ENCODE data around the gene IL1B. TPM values are rescaled to one million over a fixed set of nuclear protein-coding genes. Genes with fewer than 3 reads are reported as not detected.
A peak's percentile ranks its signal among the peaks of the same experiment; 100 is the strongest.

The IL1B gene
- total and polyA plus RNA-seq, 2 experiments from 2014 or later: 0.86 to 2.2 TPM

DNA sequence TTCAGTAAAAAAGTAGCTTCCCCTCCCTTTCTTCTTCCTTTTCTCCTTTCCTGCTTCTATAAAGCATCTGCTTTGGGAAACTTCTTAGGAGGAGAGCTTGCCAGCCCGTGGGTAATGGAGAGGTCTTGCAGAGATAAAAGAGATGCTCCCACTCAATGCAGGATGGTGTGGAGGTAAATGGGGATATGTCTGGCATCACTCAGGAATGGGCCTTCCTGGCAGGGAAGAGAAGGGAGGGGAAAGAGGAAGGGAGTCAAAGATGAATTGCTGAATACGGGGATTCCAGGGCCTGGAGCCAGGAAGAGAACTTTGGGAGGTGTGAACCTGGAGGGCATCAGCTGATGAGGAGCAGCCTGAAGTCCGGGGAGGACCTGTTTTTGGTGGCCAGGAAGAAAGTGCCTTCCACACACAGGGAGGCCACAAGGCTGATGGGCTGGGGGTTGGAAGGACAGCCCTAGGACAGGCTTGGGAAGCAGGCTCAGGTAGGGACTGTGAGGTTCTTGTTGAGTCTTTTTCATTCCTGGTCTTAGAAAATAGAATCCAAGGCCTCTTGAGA, 25.2 kb downstream of the IL1B start:
- Histone ChIP-seq H3K79me2 (ENCODE audit: insufficient read depth) (no peaks in the 10 kb centered on the region), H3F3A (ENCODE audit: insufficient read depth) (peaks cover 11% of the 10 kb centered on the region), H2AFZ (peak overlapping the region; percentile 83), H3K4me2 (ENCODE audit: unreplicated experiment) (peak overlapping the region; percentile 30), H3K27ac (peak overlapping the region; percentile 44), H3K36me3 (ENCODE audit: low read depth) (no peaks in the 10 kb centered on the region), H3K27me3 (replicated peaks; ENCODE audit: insufficient read depth) (no peaks in the 10 kb centered on the region), H4K20me1 (ENCODE audit: insufficient read depth) (no peaks in the 10 kb centered on the region), H3K4me1 (ENCODE audit: insufficient read depth) (peaks cover 19% of the 10 kb centered on the region), H3K9me3 (ENCODE audit: low read depth) (no peaks in the 10 kb centered on the region), H3K9ac (no peak overlapping the region), H3K9me2 (ENCODE audit: insufficient read depth) (no peaks in the 10 kb centered on the region), H3K4me3 (no peak overlapping the region)
- in situ Hi-C loops (cut with MboI): no loop called here
- 50 to 51% methylated on average over 3 of the region's 3 CpGs for WGBS, 2 experiments (ENCODE audit: low coverage in 1 of 2, low lambda C conversion rate in 2 of 2, missing lambda C conversion rate in 2 of 2)
- TF ChIP-seq EZH2phosphoT487 (IDR thresholded peaks at IDR 0.05; ENCODE audit: insufficient read depth, low read depth) (no peak), EZH2 (IDR thresholded peaks at IDR 0.05; ENCODE audit: insufficient read depth, poor library complexity, severe bottlenecking) (no peak)
- DNase-seq: no peak

DNA sequence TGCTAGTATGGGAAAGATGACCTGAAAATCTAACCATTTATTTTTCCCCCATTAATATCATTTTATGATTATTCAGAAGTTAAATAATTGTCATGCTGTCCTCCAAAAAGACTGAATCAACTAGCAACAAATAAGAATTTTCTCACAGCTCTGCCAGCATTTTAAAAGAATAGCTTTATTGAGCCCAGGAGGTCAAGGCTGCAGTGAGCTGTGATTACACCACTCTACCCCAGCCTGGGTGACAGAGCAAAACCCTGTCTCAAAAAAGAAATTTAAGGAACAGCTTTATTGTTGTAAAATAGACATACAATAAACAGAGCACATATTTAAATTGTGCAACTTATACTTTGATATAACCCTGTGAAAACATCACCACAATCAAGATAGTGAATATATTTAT, 27.5 kb downstream of the IL1B start:
- Histone ChIP-seq H3K27me3 (replicated peaks; ENCODE audit: insufficient read depth) (no peaks in the 10 kb centered on the region), H3K9ac (no peak overlapping the region)

DNA sequence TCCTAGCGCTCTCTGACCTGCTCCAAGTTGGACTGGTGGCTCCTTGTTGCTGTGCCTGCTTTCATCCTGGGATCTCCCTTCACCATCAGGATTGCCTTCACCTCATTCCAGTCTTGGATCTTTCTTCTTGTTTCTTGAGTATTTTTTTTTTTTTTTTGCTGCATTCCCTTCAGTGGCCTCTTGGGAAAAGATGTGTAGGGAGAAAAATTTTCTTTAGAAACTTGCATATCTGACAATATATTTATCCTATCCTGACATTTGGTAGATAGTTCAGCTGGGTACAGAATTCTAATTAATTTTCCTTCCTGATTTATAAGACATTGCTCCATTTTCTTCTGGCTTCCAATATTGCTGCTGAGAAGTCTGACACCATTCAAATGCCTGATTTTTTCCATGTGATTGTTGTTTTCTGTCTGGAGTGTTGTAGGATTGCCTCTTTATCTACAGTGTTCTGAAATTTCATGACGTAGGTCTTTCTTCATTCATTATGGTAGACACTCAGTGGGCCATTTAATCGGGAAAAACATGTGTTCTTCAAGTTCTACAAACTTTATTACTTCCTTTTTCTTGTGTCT, 29.3 kb downstream of the IL1B start:
- Histone ChIP-seq H2AFZ (no peak overlapping the region), H3K4me1 (ENCODE audit: insufficient read depth) (peaks cover 8% of the 10 kb centered on the region), H4K20me1 (ENCODE audit: insufficient read depth) (no peaks in the 10 kb centered on the region), H3K9me3 (ENCODE audit: low read depth) (no peaks in the 10 kb centered on the region), H3K79me2 (ENCODE audit: insufficient read depth) (no peaks in the 10 kb centered on the region), H3K9ac (no peak overlapping the region), H3K27ac (no peak overlapping the region), H3K36me3 (ENCODE audit: low read depth) (no peaks in the 10 kb centered on the region), H3F3A (ENCODE audit: insufficient read depth) (peaks cover 11% of the 10 kb centered on the region), H3K4me3 (no peak overlapping the region), H3K4me2 (ENCODE audit: unreplicated experiment) (no peak overlapping the region), H3K9me2 (ENCODE audit: insufficient read depth) (no peaks in the 10 kb centered on the region), H3K27me3 (replicated peaks; ENCODE audit: insufficient read depth) (no peaks in the 10 kb centered on the region)
- 57 to 68% methylated on average over 3 of the region's 3 CpGs for WGBS, 2 experiments (ENCODE audit: low coverage in 1 of 2, low lambda C conversion rate in 2 of 2, missing lambda C conversion rate in 2 of 2)
- TF ChIP-seq EZH2 (IDR thresholded peaks at IDR 0.05; ENCODE audit: insufficient read depth, poor library complexity, severe bottlenecking) (no peak), EZH2phosphoT487 (IDR thresholded peaks at IDR 0.05; ENCODE audit: insufficient read depth, low read depth) (no peak)
- DNase-seq: no peak
- in situ Hi-C loops (cut with MboI): no loop called here

More for the DNA sequence above, 27.5 kb downstream of the IL1B start:
- no peaks in the 10 kb centered on the region for H4K20me1 ChIP-seq (ENCODE audit: insufficient read depth)
- H3K4me2 ChIP-seq (ENCODE audit: unreplicated experiment): no peak overlapping the region
- no peaks in the 10 kb centered on the region for H3K79me2 ChIP-seq (ENCODE audit: insufficient read depth)
- H3K36me3 ChIP-seq (ENCODE audit: low read depth): no peaks in the 10 kb centered on the region
- TF ChIP-seq EZH2phosphoT487 (IDR thresholded peaks at IDR 0.05; ENCODE audit: insufficient read depth, low read depth) (no peak), EZH2 (IDR thresholded peaks at IDR 0.05; ENCODE audit: insufficient read depth, poor library complexity, severe bottlenecking) (no peak)
- no peak for DNase-seq
- H3K9me2 ChIP-seq (ENCODE audit: insufficient read depth): no peaks in the 10 kb centered on the region
- H3K9me3 ChIP-seq (ENCODE audit: low read depth): no peaks in the 10 kb centered on the region
- no peak overlapping the region for H3K4me3 ChIP-seq
- no peak overlapping the region for H2AFZ ChIP-seq
- H3K27ac ChIP-seq: no peak overlapping the region
- in situ Hi-C loops (cut with MboI): no loop called here
- peaks cover 15% of the 10 kb centered on the region for H3F3A ChIP-seq (ENCODE audit: insufficient read depth)
- H3K4me1 ChIP-seq (ENCODE audit: insufficient read depth): peaks cover 13% of the 10 kb centered on the region

DNA sequence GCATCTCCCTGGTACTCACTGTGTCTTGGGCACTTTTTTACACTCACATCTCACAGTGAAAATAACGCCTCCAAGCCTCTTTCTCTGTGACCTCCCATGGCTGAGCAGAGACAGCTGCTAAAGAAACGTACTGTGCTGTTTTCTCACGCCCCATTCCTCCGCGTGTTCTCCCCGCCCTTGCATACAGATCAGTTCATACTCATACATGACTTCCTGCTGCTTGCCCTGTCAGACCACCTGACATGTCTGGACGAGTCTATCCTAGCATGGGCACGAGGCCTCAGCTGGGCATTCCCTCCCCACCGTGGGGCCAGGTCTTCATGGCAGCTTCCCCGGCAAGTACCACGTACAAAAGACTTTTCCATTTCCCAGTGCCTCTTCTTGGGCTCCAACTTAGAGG, 31.0 kb downstream of the IL1B start:
- Histone ChIP-seq H3K4me2 (ENCODE audit: unreplicated experiment) (no peak overlapping the region), H2AFZ (no peak overlapping the region), H3F3A (ENCODE audit: insufficient read depth) (peaks cover 4% of the 10 kb centered on the region; the same call in 1 of the 2 replicates), H3K27me3 (replicated peaks; ENCODE audit: insufficient read depth) (no peaks in the 10 kb centered on the region), H3K9me2 (ENCODE audit: insufficient read depth) (no peaks in the 10 kb centered on the region), H3K36me3 (ENCODE audit: low read depth) (no peaks in the 10 kb centered on the region), H3K27ac (no peak overlapping the region), H3K9ac (no peak overlapping the region), H3K4me3 (no peak overlapping the region), H3K4me1 (ENCODE audit: insufficient read depth) (no peaks in the 10 kb centered on the region; the same call in 1 of the 2 replicates), H3K9me3 (ENCODE audit: low read depth) (no peaks in the 10 kb centered on the region), H3K79me2 (ENCODE audit: insufficient read depth) (no peaks in the 10 kb centered on the region), H4K20me1 (ENCODE audit: insufficient read depth) (no peaks in the 10 kb centered on the region)
- DNase-seq: no peak
- in situ Hi-C loops (cut with MboI): no loop called here
- TF ChIP-seq EZH2 (IDR thresholded peaks at IDR 0.05; ENCODE audit: insufficient read depth, poor library complexity, severe bottlenecking) (no peak), EZH2phosphoT487 (IDR thresholded peaks at IDR 0.05; ENCODE audit: insufficient read depth, low read depth) (no peak)
- WGBS, 2 experiments (ENCODE audit: low coverage in 1 of 2, low lambda C conversion rate in 2 of 2, missing lambda C conversion rate in 2 of 2): 79 to 80% methylated on average over 11 of the region's 11 CpGs

All from GM23248 (cell line).